Measurements from ENCODE around the gene EPB41L5.

DNA sequence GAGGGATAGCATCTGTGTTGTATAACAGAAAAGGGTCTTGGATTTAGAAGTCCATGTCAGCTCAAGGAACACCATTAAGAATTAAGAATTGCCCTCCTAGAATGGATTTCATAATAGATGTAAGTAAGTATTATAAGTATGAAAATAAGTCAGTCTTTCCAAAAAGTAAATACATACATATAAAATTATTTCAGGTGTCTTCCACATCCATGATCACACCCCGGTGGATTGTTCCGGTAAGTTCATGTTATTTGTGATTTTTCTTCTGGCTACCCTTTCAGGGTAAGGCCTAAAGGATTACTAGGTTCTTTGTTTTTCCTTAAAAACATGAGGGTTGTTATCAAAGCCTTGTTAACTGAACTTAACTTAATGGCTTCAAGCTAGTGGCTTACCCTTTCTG lies 154.4 kb downstream of the EPB41L5 start:
- TF ChIP-seq, protein P1, sequence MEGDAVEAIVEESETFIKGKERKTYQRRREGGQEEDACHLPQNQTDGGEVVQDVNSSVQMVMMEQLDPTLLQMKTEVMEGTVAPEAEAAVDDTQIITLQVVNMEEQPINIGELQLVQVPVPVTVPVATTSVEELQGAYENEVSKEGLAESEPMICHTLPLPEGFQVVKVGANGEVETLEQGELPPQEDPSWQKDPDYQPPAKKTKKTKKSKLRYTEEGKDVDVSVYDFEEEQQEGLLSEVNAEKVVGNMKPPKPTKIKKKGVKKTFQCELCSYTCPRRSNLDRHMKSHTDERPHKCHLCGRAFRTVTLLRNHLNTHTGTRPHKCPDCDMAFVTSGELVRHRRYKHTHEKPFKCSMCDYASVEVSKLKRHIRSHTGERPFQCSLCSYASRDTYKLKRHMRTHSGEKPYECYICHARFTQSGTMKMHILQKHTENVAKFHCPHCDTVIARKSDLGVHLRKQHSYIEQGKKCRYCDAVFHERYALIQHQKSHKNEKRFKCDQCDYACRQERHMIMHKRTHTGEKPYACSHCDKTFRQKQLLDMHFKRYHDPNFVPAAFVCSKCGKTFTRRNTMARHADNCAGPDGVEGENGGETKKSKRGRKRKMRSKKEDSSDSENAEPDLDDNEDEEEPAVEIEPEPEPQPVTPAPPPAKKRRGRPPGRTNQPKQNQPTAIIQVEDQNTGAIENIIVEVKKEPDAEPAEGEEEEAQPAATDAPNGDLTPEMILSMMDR (IDR thresholded peaks at IDR 0.05; ENCODE audit: insufficient read depth, low read depth, low read length) = peak; percentile 11
- no peak for TF ChIP-seq EZH2 (IDR thresholded peaks at IDR 0.05; ENCODE audit: insufficient read depth, low read length)
